Measurements from ENCODE around the gene OSBPL3. TPM values are rescaled to one million over a fixed set of nuclear protein-coding genes. Genes with fewer than 3 reads are reported as not detected.

Gene OSBPL3
- total and polyA plus RNA-seq, 2 donors (not counting 3 experiments of a cell fraction or from before 2014, with no cell fraction given) = 7.5 to 27.1 TPM

DNA sequence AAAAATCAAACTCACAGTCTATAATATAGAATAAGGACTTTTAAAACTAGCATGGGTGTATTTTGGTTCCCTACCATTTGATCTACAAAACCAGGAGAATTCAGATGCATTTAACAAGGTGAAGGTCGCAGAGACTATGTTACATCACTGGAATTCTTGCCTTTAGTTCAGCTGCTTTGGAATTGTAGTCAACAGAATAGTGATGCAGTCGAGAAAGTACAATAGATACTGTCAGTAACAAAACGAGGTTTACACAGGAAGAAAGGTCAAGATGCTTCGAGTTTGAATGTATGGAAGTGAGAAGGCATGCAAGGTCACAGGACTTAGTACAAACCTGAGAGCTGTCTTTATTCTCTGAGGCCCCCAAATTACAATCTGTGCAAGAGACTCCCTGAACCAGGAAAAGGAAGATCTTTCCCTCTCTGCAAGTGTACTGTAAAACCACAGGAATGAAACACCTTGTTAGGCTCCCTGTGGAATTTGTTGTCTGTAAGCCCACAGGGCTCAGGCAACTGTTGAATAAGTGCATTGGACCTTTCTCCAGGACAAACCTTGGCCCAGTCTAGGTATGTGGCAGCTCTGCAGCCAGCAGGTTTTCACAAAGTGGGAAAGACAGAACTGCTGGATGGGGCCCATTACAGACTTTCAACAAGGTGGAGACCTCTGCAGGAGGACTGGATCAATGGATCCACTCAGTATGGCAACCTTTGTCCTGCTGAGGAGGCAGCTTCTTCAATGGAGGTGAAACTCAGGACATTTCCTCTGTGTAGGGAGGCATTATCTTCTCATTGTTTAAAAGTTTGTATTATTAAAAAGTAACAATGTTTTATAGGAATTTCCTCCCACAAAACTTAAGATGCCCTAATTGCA lies 121.6 kb downstream of the OSBPL3 start:
- Histone ChIP-seq H3K36me3 (ENCODE audit: control insufficient read depth in 2 of 2, extremely low read depth in 1 of 2, insufficient read depth in 2 of 2, low read length in 2 of 2) (no peaks in the 10 kb centered on the region), H3K9me1 (replicated peaks; ENCODE audit: control insufficient read depth, extremely low read depth, insufficient read depth, low read length) (no peaks in the 10 kb centered on the region), H3K4me1 (ENCODE audit: control insufficient read depth, extremely low read depth, insufficient read depth, low read length) (no peaks in the 10 kb centered on the region), H3K79me2 (ENCODE audit: control insufficient read depth, insufficient read depth, low read length) (no peaks in the 10 kb centered on the region), H3K27me3 (ENCODE audit: control insufficient read depth in 2 of 2, insufficient read depth in 2 of 2, low read length in 2 of 2) (no peaks in the 10 kb centered on the region), H3K9me3 (replicated peaks; ENCODE audit: control insufficient read depth, insufficient read depth, low read length) (no peaks in the 10 kb centered on the region), H3K27ac (ENCODE audit: insufficient read depth, low read depth, low read length) (no peak overlapping the region), H4K20me1 (replicated peaks; ENCODE audit: control insufficient read depth, extremely low read depth, insufficient read depth, low read length) (no peaks in the 10 kb centered on the region), H3K4me3 (replicated peaks in 1 of 3; ENCODE audit: insufficient read depth in 1 of 3, low read depth in 1 of 3, low read length in 3 of 3) (no peak overlapping the region), H3K9ac (replicated peaks; ENCODE audit: extremely low read depth, insufficient read depth, low read length) (no peak overlapping the region), H2AFZ (ENCODE audit: low read depth, low read length) (no peak overlapping the region), H3K4me2 (ENCODE audit: insufficient read depth, low read length) (no peak overlapping the region)
- DNase-seq (ENCODE audit: low read depth, low spot score) (no peak), FAIRE-seq (no peak)
- intact Hi-C loops (cut with micrococcal nuclease) = no loop called here
- TF ChIP-seq MYC (IDR thresholded peaks at IDR 0.05; ENCODE audit: low read depth, low read length) (no peak), JUN (IDR thresholded peaks at IDR 0.05; ENCODE audit: borderline replicate concordance, insufficient read depth, insufficient read length, low read depth) (no peak), FOS (IDR thresholded peaks at IDR 0.05; ENCODE audit: borderline replicate concordance, insufficient read depth, low read length) (no peak), POLR2A (IDR thresholded peaks at IDR 0.05; ENCODE audit: low read depth, low read length) (no peak), GATA2 (IDR thresholded peaks at IDR 0.05; ENCODE audit: insufficient read depth, insufficient read length, low read depth, low read length) (no peak), EZH2 (IDR thresholded peaks at IDR 0.05; ENCODE audit: borderline replicate concordance, low read depth, low read length, severe bottlenecking) (no peak), POLR2AphosphoS5 (IDR thresholded peaks at IDR 0.05; ENCODE audit: insufficient read depth, low read depth, low read length) (no peak)
- TF ChIP-seq, protein P1, sequence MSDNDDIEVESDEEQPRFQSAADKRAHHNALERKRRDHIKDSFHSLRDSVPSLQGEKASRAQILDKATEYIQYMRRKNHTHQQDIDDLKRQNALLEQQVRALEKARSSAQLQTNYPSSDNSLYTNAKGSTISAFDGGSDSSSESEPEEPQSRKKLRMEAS (IDR thresholded peaks at IDR 0.05; ENCODE audit: insufficient read depth, insufficient read length) = no peak
- TF ChIP-seq, protein P2, sequence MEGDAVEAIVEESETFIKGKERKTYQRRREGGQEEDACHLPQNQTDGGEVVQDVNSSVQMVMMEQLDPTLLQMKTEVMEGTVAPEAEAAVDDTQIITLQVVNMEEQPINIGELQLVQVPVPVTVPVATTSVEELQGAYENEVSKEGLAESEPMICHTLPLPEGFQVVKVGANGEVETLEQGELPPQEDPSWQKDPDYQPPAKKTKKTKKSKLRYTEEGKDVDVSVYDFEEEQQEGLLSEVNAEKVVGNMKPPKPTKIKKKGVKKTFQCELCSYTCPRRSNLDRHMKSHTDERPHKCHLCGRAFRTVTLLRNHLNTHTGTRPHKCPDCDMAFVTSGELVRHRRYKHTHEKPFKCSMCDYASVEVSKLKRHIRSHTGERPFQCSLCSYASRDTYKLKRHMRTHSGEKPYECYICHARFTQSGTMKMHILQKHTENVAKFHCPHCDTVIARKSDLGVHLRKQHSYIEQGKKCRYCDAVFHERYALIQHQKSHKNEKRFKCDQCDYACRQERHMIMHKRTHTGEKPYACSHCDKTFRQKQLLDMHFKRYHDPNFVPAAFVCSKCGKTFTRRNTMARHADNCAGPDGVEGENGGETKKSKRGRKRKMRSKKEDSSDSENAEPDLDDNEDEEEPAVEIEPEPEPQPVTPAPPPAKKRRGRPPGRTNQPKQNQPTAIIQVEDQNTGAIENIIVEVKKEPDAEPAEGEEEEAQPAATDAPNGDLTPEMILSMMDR (IDR thresholded peaks at IDR 0.05; ENCODE audit: extremely low read depth in 1 of 2, insufficient read depth in 1 of 2, low read depth in 1 of 2, low read length in 2 of 2) = no peak
- ChIA-PET CTCF (interaction anchor here (1.1 to 1.7 kb wide), 8 partner anchors 26 to 235 kb away, joined by 3 to 6 read pairs (median 4); no protein-coding TSS in a partner anchor), POLR2A (no interaction called here)
- no TSS peak for BruUV-seq (replicated peaks)
- dilution Hi-C loops (cut with MboI; ENCODE audit: extremely low pct_ligation_motif_present, low sequenced_read_pairs) = no loop called here

All from endothelial cell of umbilical vein (primary cell).